HK-2 (cell line): ENCODE data around the gene PI16.

Source experiments
- DNase-seq: peaks from one replicate; pipeline ENCODE4 v3.0.0-alpha.2; 2018; ENCODE audit not compliant: unreplicated experiment

Gene PI16, protein sequence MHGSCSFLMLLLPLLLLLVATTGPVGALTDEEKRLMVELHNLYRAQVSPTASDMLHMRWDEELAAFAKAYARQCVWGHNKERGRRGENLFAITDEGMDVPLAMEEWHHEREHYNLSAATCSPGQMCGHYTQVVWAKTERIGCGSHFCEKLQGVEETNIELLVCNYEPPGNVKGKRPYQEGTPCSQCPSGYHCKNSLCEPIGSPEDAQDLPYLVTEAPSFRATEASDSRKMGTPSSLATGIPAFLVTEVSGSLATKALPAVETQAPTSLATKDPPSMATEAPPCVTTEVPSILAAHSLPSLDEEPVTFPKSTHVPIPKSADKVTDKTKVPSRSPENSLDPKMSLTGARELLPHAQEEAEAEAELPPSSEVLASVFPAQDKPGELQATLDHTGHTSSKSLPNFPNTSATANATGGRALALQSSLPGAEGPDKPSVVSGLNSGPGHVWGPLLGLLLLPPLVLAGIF

DNA sequence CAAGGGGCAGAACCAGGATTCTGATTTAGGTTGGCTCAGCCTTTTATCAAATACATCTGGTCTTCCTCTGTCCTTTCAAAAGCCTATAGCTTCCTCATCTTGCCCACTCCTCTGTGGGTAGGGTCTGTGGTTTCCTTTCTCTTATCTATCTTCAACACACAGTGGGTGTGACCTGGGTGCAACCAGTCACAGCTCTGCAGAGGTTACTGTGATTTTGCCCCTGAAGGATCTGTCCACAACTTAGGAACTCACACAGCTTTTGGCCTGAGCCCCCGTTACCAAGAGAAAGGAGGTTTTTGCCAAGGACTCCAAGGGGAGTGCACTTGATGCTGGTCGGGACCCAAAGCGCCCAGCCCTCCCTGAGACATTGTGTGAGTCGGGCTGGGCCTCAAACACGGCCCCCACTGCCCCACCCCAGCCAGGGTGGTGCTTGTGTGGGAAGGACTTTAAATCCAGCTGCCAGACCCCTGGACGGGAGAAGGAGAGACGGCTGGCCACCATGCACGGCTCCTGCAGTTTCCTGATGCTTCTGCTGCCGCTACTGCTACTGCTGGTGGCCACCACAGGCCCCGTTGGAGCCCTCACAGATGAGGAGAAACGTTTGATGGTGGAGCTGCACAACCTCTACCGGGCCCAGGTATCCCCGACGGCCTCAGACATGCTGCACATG lies at the start of gene PI16:
Gene PI16, plus strand, starts transcription at position 477 of the 670 bp plus-strand sequence. Its CDS starts 23 bp downstream, at position 500.
- no peak for DNase-seq

DNA sequence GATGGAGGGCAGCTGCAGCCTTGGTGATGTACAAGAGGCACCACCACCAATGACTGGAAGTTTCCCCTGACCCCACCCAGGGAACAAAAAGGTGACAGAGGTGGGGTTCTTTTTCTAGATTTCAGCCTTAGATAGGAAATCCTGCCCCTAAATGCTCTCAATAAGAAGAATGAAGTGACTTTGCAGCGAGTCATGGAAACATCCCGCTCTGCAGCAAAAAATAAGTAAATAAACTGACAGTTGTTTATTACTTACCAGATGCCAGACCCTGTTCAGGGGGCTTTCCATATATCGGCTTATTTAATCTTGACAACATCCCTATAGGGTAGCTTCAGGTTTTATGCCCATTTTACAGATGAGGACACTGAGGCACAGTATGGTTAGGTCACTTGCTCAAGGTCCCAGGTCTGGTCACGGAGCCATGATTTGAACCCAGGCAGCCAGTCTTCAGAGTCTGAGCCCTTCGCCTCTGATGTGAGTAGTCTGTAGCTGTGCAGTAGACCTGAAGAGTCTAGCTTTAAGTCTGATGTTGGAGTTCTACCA lies 49.6 kb upstream of the PI16 start:
- no peak for DNase-seq

DNA sequence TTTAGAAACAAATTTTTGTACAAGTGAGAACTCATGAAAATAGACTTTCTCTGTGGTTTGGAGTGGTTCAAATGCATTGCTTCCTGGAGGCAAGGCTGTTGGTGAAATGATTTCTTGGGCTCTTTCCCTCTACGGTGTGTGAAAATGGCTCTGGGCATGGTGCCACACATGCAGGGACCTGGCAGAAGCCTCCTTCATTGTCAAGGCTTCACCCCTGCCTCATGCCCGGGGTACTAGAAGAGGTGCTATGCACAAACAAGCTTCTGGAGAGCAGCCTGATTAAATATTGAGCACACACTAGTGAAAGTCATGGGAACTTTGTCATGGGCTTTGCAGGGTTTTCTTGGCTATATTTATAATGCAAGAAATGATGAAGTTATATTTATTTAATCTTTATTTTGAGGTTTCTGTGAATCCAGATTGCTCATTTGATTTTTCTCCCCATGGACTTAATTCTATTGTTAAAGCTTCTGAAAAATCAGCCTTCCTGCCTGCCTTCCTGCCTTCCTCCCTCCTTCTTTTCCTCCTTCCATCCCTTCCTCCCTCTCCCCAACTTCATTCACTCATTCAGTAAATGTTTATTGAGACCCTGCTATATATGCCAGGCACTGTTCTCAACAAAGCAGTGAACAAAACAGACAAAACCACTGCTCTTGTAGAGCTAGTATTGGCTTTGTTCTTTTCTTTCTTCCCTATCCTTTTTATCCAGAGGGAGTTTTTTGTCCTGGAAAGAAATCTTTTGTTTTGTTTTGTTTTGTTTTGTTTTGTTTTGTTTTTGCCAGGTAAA lies 47.8 kb upstream of the PI16 start:
- no peak for DNase-seq

DNA sequence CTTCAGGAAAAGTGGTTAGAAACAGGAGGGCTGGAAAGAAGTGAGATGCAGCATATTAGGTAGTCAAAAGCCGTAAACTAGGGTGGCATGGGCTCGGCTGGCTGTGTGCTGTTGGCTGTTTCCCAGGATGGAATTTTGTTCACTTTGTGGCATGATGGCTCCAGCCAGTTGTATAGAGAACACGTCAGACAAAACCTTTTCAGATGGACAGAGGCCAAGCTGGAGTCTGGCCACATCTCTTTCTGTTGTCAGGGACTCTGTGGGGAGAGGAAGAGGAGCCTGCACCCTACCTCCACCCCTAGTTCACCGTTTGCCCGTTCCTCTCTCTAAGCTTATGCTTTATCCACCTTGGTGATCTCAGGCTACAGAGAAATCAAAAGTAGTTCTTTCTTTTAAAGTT lies 46.8 kb upstream of the PI16 start:
- DNase-seq = no peak

DNA sequence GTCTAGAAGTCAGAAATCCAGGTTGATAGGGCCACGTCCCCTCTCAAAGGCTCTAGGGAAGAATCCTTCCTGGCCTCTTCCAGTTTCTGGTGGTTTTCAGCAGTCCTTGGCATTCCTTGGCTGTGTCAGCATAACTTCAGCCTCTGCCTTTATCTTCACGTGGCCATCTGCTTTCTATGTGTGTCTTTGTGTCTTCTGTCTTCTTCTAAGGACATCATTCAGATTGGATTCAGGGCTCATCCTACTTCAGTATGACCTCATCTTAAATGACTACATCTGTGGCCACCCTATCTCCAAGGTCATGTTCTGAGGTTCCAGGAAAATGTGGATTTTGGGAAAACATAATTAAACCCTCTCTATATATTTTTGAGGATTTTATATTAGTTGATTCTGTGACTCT lies 45.8 kb upstream of the PI16 start:
- no peak for DNase-seq

DNA sequence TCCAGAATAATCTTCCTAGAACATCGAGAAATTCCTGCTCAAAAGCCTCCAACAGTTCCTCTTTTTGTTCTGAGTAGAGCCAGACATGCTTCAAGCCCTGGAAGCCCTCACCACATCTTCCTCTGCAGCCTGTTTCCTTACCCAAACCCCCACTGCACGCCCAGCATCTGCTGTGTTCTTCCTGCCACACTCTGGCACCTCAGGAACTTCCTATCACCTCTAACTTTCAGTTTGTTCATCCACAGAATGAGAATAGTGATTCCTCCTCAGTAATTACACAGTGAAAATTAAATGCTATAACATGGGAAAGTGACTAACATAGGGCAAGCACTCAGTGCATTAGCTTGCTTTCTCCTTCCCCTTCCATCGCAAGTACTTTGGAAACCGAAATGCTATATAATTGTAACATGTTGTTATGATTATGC lies 42.5 kb upstream of the PI16 start:
- no peak for DNase-seq

DNA sequence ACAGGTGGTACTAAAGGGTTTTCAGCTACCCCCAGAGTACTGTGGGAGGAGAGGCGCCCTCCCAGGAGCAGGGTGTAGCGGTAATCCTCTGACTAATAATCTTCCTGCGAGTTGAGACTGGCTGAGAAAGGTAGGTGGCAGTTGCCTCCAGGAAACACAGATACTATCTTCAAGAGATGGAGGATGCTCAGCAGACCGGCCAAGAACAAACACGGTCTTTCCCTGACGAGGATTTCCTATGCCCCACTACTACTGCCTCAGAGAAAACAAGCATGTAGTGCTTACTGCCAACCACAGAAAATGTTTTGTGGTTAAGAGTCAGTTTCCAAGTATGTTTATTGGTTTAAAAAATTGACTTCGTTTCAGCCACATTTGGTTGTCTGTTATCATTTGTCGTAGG lies 42.0 kb upstream of the PI16 start:
- peak; percentile 38 for DNase-seq

DNA sequence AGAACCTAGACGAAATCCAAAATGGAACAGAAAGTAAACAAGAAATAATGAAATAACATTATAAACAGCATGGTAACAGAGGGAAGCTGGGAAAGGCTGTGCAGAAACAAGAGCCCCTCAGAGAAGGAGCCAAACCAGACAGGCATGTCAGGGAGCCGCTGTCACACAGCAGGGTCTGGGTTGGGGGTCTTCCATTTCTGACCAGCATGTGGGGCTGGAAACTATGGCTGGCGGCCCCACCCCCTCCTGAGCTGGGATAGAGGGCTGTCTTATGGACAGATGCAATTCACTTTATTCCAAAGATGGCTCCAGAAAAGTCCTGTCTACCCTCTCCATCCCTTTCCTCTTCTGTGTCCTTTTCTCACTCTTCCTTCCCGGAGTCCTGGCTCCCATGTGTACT lies 41.5 kb upstream of the PI16 start:
- no peak for DNase-seq

DNA sequence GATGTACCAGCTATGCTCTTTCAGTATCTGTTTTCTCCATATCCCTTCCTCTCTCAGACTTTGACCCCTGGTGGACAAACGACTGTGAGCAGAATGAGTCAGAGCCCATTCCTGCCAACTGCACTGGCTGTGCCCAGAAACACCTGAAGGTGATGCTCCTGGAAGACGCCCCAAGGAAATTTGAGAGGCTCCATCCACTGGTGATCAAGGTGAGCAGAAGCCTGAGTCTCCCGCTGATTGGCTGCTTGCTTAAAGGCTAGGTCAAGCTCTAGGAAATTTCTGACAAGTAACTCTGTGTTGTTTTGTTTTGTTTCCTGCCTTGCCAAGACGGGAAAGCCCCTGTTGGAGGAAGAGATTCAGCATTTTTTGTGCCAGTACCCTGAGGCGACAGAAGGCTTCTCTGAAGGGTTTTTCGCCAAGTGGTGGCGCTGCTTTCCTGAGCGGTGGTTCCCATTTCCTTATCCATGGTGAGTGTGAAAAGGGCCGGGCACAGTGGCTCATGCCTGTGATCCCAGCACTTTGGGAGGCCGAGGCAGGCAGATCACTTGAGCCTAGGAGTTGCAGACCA lies 40.2 kb upstream of the PI16 start:
- peak; percentile 38 for DNase-seq

DNA sequence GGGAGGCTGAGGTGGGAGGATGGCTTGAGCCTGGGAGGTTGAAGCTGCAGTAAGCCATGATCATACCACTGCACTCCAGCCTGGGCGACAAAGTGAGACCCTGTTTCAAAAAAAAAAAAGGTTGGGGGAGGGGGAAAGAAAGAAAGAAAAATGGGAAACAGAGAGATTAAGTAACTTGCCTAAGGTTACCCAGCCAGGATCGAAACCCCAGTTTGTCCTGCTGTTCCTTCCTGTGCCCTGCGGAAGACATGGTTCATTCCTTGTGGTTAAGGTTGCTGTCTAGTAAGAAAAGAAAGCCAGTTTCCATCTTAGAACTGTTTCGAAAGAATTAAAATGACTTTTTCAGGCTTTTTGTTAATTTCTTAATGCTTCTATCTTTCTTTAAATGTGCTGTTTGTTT lies 38.9 kb upstream of the PI16 start:
- no peak for DNase-seq

DNA sequence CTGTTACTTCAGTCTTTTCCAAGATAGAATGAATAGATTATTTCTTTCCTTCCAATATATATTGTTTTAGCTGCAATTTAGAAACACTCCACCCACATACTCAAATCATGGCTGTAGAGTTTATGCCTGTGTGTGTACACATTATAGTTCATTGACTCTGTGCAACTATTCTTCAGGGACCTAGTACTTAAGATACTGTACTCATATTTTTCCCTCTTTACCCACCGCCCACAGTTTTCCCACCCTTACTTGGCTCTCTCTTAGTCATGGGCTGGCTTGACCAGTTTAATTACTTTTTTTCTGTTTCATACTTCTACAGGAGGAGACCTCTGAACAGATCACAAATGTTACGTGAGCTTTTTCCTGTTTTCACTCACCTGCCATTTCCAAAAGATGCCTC lies 38.4 kb upstream of the PI16 start:
- no peak for DNase-seq

DNA sequence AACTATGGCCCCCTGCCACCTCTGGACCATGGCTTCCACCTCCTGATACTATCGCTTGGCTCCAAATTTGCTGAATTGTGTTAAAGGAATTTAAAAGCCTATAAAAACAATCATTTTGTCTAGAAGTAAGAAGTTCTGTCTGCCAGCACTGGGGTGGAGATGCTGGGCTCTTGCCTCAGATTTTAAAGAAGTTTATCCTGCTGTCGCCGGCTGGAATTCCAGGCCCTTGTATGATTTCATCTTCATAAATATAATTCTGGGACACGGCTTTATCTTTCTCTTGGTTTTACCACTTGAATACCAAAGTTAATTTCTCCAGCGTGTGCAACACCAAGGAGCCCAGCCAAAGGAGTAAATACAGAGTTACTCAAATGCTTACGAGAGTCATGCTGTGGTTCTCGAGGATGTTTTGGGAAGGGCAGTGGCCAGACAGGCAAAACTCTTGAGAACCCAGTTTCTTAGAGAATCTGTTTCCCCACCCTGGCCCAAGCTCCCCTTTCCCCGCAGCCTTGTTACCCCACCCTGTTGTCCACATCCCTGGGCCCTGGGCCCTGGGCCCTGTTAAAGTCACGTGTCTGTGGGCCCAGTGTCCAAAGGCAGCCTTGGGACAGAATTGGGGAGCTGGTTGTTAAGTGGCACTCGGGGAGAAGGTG lies 36.9 kb upstream of the PI16 start:
- no peak for DNase-seq

DNA sequence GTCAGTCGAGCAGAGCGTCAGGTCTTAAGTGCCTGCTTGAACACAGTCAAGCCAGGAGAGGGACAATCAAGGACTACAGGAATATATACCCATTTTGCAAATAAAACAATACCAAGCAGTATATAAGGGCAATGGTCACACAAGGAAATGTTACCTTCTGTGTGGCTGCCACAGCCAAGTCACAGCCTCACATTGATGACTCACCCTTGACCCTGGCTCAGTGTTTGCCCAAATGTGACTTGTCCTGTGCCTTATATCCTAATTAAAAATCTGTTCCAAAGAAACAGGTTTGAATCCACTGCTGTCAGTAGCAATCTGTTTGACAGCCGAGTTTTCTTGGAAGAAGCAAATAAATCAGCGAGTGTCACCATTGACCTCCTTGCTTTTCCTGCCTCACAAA lies 34.5 kb upstream of the PI16 start:
- no peak for DNase-seq

DNA sequence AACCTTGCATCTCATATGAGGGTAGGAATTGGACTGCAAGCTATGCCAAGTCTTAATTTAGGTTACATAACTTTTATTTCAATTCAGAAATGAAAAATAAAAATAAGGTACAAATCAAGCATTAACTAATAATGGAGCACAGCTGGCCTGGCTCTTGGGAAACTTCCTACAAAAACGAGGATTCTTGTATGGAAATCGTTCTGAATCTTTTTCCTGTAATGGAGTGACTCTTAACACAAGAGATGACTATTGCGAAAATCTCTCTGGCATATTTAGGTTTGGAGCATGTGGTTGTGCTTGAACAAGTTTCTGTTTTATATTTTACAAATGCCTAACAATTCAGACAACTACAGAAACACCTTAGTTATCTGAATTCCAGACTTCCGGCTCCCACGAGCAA lies 34.0 kb upstream of the PI16 start:
- no peak for DNase-seq

DNA sequence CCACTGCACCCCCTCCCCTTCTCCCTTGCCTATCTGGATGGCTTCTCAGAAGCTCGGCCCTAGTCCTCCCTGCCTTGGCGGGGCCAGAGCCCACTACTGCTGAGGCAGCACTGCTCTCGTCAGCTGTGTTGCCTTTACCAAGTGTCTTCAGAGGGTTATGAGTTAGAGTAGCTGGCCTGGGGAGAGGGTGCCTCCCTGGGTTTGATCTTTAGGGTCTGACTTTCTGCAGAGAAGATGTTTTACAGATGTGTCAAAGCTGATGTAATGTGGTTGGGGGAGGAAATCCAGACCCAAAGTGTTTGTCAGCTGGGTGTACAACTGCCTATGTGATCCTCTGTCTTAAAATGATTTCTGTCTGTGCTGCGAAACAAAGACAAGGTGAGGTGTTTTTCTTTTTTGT lies 30.4 kb upstream of the PI16 start:
- DNase-seq = no peak

DNA sequence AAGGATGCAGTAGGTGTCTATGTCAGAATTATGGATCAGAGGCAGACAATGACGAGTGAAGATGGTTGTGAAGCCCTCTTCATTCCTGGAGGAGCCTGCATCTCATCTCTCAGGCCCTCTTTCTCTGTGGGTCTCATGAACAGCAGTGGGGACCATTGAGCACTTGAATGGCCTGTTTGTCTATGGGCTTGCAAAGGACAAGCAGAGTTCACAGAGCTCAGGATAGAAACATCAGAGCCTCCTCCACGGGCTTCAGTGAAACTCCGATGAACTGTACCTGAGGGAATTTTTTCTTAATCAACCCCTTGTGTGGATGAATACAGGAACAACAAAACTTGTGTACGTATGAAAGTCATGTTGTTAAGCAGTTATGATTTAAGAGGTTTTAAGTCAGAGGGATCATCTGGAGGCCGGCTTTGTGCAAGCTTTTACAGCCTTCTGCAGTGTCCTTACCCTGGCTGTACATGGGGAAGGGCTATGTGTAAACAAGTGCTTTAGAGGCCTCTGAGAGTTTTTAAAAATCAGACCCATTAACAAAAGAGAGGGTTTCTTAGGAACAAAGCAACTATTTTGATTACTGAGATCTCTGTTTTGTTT lies 29.7 kb upstream of the PI16 start:
- no peak for DNase-seq

DNA sequence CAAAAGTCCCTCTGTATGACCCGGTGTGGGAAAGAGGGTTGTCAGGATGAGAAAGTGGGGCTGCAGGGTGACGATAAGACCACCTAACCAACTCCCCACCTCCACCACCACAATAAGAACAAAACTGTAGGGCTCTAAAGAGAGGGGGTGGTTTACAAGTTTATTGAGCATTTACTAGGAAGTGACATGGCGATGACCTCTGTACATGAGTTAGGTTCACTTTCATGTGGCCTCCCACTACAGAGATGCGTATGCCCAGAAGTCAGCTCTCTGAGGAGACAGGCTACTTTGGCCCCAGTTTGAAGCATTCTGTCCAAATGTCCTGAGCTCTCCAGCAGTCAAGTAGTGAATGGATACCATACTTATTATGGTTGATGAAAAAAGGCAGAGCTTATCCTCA lies 28.7 kb upstream of the PI16 start:
- no peak for DNase-seq

DNA sequence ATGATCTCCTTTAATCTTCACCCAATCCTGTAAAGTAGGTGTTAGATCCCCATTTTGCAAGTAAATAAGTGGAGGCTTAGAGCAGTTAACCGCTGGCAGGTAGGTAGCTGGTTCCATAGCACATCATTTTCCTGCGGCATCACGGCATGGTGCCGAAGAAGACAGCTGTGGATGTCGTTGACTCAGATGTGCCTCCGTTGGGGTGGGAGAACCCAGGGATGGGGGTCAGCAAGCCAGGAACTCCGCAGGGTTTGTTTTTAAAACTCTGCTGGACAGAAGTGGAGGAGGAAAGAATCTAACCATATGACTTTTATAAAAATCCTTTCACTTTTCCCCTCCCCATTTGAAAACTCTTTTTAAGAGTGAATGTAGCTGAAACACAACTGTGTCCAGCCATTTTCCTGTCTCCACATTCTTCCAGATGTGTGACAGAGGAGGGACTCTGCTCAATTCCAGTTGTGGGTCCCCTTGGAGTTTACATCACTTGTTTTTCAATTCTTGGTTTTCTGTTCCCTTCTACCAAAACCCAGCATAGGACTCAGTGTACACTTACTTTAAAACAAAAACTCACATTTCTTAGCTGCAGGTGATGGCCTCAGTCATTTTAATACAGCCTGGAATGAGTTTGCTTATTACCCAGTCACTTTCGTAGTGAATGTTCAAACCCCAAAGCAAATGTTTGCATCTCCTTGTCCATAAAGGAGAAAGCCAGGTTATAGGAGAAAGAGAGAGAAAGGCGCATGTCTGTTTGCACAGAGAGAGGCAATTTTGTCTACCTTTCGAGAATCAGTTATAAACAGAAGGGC lies 27.6 kb upstream of the PI16 start:
- no peak for DNase-seq

DNA sequence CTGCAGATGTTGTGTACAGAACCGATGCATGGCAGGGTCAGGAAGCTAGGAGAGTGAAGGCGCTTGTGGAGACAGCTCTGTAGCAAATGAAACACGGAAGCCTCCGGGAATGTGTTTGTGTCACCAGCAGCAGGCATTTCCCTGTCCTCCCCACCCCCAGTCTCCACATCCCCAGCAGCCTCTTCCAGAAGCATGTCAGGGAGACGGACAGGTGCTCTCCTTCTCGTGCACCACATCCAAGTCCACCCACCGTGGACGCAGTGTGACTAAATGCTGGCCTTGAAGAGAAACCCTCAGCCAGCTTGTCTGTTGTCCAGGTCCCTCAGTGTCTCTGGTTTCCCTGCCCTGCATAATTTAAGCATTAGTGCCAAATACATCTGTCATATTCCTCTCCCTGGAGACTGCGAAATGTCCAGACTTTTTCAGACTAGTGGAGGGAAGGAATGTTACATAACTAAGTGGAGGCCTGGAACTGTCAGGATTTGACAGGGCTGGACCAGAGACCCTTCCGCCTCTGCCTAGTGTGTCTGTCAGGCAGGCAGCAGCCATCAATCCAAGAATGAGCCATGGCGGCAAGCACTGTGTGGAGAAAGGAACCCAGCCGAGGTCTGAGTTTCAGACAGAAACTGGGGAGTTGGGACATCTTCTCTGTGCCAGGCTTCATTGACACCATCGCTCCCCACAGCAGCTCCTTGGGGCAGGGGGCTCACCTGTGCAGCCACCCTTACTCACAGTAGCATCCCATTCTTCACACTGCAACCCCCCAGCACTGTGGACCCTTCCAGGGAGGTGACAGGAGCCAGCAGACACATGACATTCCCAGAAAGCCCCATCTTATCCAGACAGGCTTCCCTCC lies 26.6 kb upstream of the PI16 start:
- no peak for DNase-seq
